Activated effector memory CD4-positive, alpha-beta T cell treated with Interleukin-2 at 50 U/mL for 16 hours (primary cell): ENCODE data around the gene TALDO1.
"Not testable (repeated sequence)": the region's sequence is repeated elsewhere in the genome, so short reads cannot be mapped to it uniquely, and the experiment has no call there.

ENCODE experiments used
- DNase-seq: peaks from one replicate; pipeline ENCODE4 v3.0.0-alpha.2; 2020

The TALDO1 gene

DNA sequence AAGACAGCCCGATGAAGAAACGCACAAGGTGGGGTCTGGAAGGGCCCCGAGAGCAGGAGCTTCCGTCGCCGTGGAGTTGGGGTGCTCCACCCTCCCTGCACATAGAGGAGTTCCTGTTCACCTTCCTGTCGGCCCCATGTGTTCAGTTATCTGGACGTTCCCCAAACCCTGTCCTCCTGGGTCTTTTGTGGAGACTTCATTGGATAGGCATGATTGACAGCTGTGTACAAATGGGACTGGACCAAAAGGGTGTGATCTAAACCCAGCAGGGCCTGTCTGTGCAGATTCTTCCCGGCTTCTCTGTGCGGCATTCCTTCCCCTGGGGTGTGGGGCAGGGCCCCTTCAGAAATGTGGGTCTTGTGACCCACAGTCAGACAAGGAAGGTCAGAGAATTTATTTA lies 9.4 kb upstream of the TALDO1 start:
- DNase-seq, result not testable (repeated sequence)

DNA sequence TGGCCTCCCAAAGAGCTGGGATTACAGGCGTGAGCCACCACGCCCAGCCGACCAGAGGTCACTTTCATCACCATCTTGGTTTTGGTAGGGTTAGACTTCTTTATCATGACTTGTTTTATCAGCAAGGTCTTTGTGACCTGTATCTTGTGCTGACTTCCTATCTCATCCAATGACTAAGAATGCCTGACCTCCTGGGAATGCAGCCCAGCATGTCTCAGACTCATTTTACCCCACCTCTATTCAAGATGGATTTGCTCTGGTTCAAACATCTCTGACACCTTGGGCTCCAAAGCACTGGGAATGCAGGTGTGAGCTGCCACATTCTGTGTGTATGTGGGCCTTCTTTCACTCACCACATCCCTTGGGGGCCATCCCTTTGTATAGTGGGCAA lies 5.1 kb upstream of the TALDO1 start:
- no peak for DNase-seq

DNA sequence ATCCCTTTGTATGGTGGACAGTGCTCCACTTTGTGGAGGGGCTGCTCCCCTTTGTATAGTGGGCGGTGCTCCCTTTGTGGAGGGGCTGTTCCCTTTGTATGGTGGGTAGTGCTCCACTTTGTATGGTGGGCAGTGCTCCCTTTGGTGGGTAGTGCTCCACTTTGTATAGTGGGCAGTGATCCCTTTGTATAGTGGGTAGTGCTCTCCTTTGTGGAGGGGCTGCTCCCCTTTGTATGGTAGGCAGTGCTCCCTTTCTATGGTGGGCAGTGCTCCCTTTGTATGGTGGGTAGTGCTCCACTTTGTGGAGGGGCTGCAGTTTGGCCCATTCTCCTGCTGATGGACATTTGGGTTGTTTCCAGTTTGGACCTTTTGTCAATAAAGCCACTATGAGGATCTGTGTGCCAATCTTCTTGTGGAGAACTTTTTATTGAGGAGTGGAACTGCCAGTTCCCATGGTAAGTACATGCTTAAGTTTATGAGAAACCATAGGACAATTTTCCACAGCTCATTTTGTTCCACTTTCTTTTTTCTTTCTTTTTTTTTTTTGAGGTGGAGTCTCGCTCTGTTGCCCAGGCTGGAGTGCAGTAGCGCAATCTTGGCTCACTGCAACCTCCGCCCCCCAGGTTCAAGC lies 4.6 kb upstream of the TALDO1 start:
- no peak for DNase-seq

DNA sequence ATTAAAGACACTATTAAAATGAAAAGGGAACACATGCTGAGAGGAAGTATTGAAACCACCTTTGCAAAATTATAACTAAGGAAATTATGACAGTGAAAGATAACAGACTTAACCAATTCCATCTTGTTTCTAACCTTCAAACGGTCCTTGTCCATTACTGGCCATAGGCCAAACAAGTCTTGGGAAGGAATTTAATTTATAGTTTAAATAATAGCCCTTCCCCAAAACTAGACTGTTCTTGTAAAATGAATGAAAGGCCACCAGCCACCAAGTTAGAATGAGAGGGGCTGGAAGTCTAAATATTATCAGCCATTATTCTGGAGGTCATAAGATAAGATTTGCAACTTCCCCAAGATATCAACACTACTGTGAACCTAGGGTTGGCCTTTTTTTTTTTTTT lies 1.8 kb upstream of the TALDO1 start:
- DNase-seq, result no peak

DNA sequence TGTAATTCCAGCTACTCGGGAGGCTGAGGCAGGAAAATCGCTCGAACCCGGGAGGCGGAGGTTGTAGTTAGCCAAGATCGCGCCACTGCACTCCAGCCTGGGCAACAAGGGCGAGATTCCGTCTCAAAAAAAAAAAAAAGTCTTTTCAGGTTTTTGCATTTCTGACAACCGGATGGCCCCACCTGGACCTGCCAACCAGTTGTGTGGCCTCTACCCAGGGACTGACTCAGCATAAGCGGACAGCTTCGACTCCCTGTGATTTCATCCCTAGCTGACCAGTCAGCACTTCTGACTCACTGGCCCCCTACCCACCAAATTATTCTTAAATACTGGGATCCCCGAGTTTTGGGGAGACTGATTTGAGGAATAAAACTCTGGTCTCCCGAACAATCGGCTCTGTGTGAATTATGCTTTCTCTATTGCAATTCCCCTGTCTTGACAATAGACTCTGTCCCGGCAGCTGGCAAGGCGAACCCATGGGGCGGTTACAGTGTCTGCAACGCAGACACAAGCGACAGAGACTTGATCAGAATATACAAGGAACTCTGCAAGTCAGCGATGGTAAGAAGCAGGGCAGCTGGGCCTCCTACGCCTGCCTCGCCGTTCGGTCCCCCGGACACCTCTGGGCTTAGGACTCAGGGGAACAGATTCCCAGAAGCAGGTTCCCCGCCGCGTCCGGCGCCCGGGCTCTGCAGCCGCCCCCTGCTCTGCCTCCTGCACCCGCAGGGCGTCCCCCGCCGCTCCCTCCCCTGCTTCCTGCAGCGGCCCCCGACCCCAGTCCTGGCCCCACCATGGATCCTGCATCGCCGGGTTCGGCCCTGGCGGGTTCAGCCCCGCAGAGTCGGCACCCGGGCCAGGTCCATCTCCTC lies 741 bp upstream of the TALDO1 start:
- no peak for DNase-seq

DNA sequence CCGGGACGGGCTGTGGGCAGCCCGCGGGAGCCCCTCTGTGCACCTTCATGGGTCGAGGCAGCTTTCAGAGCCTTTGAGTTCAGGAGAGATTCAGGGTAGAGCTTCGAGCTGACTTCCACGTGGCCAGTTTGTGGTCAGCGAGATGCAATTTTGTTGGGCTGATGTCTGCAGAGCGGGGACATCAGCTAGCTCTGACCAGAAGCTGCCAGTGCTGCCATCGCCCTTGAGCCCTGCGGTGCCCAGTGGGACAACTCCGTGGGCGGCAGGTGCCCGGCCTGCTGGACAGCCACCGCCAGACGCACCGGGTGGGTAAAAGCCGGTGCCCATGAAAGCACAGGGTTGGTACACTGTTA lies 719 bp downstream of the TALDO1 start:
- DNase-seq, result no peak

DNA sequence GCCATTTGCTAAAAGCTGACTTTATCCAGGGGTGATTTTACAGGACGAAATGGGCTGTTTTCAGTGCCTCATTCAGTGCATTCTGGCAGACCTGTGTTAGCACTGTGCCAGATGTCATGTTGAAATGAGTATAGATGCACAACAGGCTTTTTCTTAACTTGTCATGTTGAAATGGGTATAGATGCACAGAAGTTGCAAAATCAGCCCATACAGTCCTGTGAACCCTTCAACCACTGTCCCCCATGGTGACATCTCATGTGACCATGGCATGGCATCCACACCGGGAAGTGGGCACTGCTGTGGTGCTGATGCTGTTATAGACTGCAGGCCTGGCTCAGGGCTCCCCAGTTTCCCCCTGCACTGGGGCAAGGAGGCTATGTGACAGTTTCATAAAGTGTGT lies 2.5 kb downstream of the TALDO1 start:
- no peak for DNase-seq

DNA sequence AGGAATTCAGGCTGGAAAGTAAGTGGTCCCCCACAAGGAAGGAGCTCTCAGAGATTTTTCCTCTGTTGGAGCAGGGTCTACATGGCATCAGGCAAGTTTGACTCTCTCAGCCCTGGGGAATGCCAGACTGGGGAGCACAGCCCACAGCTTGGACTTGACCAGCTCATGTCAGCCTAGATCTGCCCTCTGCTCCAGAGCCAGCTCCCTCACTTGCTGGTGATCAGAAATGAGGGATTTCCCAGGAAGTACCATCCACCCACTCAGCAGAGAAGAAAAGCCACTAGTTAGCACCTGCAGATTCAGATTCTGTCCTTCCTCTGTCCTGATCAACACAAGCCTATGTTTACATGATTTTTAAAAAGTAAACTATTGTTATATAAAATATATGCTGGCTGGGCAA lies 13.0 kb downstream of the TALDO1 start:
- DNase-seq, result no peak

DNA sequence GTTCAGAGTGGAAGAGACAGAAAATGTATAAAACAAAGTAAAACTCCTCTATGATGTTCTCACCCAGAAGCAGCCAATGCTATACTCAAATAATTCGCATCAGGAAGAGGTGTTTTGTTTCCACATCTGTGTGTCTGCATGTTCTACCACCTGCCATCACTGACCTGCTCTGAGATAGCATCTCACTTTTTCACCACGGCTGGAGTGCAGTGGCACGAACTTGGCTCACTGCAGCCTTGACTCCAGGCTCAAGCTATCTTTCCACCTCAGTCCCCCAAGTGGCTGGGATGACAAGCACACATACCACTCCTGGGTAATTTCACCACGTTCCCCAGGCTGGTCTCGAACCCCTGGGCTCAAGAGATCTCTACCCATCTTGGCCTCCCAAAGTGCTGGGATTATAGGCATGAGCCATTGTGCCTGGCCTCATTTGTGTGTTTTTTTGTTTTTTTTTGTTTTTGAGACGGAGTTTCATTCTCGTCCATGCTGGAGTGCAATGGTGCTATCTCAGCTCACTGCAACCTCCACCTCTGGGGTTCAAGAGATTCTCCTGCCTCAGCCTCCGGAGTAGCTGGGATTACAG lies 14.4 kb downstream of the TALDO1 start:
- no peak for DNase-seq

DNA sequence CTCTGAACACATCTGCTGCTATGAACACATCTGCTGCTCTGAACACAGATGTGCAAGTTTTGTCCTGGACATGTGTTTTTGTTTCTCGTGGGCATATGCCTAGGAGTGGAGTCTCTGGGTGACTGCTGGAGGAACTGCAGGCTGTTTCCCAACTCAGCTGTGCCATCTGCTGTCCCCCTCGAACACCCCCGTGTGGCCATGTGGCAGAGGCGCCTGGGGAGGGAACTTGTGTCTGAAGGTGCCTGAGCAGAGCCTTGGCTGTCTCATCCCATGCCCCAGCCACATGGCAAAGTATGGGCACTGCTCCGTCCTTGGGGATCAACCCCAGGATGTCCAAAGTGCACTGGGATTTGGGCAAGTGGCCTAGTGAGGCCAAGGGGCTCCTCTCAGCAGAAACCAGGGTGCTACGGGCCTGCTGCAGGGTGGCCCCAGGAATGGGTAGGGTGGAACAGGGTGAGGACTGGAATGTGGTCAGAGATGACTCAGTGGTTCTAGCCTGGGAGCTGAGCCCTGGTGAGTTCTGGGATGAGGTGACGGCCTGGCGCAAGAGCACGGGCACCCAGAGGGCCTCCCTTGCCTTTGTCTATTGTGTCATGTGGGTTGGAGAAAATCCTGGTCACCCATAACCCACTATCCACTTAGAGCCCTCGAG lies 15.3 kb downstream of the TALDO1 start:
- no peak for DNase-seq

DNA sequence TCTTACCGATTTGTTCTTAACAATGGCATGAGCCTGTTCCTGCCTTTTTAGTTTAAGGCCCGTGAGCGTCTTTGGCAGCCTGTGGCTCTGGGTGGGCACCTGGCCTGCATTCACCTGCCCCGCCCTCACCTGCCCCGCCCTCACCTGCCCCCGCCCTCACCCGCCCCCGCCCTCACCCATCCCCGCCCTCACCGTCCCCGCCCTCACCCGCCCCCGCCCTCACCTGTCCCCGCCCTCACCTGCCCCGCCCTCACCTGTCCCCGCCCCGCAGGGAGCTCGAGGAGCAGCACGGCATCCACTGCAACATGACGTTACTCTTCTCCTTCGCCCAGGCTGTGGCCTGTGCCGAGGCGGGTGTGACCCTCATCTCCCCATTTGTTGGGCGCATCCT lies 15.8 kb downstream of the TALDO1 start:
- DNase-seq, result no peak

DNA sequence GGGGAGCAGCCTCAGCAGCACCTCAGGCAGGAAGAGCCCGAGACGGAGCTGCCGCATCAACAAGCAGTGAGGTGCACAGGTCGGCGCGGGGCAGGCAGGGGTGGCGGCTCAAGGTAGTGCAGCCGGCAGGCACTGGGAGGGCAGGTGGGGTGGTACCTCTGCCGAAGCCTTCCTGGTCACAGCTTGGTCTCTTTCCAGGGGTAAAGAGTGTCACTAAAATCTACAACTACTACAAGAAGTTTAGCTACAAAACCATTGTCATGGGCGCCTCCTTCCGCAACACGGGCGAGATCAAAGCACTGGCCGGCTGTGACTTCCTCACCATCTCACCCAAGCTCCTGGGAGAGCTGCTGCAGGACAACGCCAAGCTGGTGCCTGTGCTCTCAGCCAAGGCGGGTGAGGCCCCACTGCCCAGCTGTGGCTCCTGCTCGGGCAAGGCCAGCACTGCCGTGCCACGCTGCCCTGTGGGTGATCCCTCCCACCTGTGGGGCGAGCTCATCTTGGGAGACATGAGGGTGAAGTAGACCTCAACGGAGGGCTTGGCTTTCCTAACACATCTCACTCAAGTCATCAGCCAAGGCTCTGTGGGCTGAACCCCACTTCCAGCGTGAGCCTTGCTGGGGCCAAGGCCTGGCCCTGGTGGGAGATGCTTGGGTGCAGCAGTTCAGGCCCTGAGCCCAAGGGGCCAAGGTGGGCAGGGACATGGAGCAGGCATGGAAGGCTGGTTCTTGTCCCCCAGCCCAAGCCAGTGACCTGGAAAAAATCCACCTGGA lies 16.5 kb downstream of the TALDO1 start:
- no peak for DNase-seq

DNA sequence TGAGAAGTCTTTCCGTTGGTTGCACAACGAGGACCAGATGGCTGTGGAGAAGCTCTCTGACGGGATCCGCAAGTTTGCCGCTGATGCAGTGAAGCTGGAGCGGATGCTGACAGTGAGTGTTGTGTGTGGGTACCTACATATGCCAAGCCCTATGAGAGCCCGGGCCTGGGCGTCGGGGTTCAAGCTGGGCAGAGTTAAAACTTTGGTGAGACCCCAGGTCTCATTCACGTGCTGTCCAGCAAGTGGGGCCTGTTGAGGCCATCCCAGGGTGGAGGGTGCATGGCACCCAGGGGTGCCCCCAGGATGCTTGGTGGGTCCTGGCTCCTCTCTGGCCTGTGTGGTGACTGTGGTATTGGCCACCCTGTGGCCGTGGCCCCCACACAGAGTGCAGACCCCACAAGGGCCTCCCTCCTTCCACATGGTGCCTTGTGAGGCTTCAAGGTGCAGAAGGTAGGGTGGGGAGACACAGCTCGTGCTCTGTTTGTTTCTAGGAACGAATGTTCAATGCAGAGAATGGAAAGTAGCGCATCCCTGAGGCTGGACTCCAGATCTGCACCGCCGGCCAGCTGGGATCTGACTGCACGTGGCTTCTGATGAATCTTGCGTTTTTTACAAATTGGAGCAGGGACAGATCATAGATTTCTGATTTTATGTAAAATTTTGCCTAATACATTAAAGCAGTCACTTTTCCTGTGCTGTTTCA lies 17.2 kb downstream of the TALDO1 start:
- DNase-seq, result no peak

DNA sequence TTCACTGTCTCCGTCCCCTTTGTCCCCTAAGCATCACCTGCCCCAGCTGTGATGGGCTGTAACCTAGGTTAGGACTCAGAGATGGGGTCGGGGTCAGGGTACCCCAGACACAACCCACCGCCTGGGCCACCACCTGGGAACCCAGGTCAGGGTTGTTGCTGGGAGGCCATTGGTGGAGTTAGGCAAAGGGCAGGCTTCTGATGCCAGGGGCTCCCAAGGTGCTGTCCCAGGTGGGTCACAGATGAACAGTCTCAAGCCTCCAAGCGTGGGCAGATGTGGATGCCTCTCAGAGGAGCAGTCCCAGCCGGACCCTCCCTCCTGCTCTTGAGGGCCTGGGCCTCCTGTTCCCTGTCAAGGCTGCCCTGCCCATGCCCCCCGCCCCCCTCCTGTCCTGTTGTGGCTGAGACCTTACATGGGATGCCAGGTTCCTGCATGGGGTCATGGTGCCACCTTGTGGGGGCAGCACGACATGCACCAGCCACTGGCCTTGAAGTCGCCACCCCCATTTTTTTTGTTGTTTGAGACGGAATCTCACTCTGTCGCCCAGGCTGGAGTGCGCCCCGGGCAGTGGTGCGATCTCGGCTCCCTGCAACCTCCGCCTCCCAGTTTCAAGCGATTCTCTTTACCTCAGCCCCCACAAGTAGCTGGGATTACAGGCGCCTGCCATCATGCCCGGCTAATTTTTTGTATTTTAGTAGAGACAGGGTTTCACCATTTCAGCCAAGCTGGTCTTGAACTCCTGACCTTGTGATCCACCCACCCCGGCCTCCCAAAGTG lies 17.9 kb downstream of the TALDO1 start:
- peak; percentile 57 for DNase-seq

DNA sequence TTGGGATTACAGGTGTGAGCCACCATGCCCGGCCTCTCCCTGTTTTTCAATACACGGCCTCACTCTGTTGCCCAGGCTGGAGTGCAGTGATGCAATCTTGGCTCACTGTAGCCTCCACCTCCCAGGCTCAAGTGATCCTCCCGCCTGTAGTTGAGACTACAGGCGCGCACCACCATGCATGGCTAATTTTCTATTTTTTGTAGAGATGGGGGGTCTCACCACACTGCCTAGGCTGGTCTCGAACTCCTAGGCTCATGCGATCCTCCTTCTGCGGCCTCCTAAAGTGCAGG lies 18.5 kb downstream of the TALDO1 start:
- no peak for DNase-seq

DNA sequence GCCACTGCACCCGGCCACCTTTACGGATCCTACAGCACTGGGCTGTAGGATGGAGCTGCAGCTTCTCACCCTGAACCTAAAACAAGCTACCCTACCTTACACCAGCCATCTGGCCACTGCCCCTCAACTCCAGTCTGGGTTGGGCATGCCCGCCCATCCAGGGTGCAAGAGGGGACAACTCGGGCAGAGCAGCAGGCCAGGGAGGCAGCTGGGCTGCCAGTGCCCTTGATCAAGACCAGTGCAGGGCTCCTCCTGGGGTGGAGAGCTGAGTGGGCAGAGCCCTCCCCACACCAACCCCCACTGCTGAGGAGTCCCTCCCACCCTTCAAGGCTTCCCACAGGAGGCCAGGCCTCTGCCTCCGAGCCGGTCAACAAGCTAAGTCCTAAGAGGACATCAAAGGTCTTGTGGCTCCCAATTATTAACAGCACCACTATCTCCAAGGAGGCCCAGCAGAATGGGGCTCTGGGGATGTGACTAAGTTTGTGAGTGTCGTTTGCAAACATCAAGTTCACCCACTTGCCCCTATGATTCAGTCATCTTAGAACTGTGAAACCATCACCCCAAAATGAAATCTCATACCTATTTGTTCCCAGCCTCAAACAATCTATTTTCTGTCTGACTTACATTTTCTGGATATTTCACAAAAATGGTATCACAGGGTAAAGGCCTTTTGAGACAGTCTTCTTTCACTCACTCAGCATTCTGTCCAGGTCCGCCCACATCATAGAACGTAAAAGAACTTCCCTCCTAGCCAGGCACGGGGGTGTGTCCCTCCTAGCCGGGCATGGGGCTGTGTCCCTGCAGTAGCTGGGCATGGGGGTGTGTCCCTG lies 19.1 kb downstream of the TALDO1 start:
- no peak for DNase-seq

DNA sequence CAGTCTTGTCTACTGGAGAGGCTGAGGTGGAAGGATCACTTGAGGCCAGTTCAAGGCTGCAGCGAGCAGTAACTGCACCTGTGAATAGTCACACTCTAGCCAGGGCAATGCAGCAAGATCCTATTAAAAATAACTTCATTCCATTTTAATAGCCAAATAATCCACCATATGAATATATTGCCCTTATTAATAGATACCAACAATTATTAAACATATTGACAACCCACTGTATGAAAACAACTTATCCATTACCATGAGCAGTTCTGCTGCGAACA lies 19.6 kb downstream of the TALDO1 start:
- no peak for DNase-seq

DNA sequence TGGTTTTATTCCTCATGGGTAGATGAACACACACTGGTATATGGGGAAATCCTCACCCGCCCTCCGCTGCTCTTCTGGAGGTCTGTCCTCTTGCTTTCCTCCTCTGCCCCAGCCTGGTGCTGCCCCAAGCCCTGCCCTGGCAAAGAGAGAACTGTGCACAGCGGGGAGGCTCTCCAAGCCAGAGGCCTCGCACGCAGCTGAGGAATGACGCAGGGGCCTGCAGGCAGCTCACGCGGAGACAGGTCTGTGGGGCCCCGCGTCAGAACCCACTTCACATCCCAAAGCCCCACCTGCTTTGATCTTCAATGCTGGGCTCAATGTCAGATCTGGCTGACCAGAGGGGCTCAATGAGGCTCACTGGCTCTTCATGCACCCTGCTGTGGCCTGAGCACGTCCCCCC lies 20.0 kb downstream of the TALDO1 start:
- no peak for DNase-seq

DNA sequence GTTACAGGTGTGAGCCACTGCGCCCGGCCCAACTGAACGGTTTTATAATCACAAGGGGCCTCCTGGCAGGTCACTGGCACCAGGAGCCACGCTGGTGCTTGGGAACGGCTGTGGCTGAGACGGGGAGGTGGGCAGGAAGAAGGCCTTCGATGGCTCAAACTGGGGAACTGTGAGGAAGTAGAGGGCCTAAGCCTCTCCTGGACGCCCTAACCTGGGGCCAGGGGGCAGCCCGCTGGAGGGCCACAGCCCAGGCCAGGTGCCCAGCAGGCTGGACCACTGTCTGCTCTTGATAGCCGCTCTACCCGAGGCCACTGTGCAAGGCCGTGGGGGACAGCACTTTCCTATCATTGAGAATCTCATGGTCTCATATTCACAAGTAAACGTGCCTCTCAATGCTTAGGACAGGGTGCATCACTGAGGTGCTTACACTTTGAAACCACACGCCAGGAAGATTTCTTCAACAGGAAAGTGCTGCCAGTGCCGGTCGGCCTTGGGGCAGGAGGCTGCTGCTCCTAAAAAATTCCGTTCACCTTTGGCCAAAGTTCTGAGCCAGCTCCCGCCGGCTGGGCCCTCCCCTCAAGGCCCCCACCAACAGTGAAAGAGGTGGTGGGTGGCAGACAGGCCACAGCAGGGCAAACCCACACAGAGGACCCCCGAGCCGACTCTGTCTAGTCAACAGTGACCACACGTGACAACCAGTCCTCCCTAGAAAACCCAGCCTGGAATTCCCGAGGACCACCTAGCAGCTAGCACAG lies 22.8 kb downstream of the TALDO1 start:
- no peak for DNase-seq
